BJ (cell line): Measurements from ENCODE around the gene CYP2W1. TPM values are rescaled to one million over a fixed set of nuclear protein-coding genes. Genes with fewer than 3 reads are reported as not detected.

Experiments
- CTCF ChIA-PET: fragments of 350-600 bp; formaldehyde crosslinking; extraction: SDS; loops from one replicate; lab custom pipeline; 2021; ENCODE audit warnings: antibody characterized with exemption, inconsistent platforms; lab: Yijun Ruan, JAX
- POLR2A ChIA-PET: fragments of 300-600 bp; sonication (Branson Sonifier 250); formaldehyde crosslinking; extraction: SDS; loops from one replicate; lab custom pipeline; 2021; ENCODE audit warnings: antibody characterized with exemption; lab: Charles Lee
- DNase-seq: peaks from one replicate; pipeline ENCODE4 v3.0.0-alpha.2; 2011; ENCODE audit warnings: low read depth
- H3K27me3 ChIP-seq: 2 replicates; pipeline ENCODE4 v1.6.0; 2011; ENCODE audit warnings: low read length; ENCODE audit not compliant: control insufficient read depth, insufficient read depth
- H3K36me3 ChIP-seq: 2 replicates; pipeline ENCODE4 v1.5.1; 2011; ENCODE audit warnings: low read length; ENCODE audit not compliant: control insufficient read depth, insufficient read depth
- H3K4me3 ChIP-seq: 2 replicates; pipeline ENCODE4 v1.5.1; 2011; ENCODE audit warnings: low read depth, mild to moderate bottlenecking, control low read depth, low read length
- polyA plus RNA-seq: library from polyadenylated mRNA; depleted of rRNA; stranded (reverse); fragments of >200 nt; gene quantifications from 2 replicates; pipeline ENCODE4 v1.2.3, GENCODE V29; 2011
- TF ChIP-seq, protein P1 (sequence below): IDR thresholded peaks from 2 replicates; pipeline ENCODE4 v1.5.1; 2011; ENCODE audit warnings: low read depth, mild to moderate bottlenecking, control low read depth, inconsistent platforms, low read length, moderate library complexity; ENCODE audit not compliant: insufficient read depth

CYP2W1 gene
- polyA plus RNA-seq, 1 experiment = not detected

GRCh38 chr7:981793-982510 lies 1.0 kb upstream of the CYP2W1 start:
- TF ChIP-seq, protein P1, sequence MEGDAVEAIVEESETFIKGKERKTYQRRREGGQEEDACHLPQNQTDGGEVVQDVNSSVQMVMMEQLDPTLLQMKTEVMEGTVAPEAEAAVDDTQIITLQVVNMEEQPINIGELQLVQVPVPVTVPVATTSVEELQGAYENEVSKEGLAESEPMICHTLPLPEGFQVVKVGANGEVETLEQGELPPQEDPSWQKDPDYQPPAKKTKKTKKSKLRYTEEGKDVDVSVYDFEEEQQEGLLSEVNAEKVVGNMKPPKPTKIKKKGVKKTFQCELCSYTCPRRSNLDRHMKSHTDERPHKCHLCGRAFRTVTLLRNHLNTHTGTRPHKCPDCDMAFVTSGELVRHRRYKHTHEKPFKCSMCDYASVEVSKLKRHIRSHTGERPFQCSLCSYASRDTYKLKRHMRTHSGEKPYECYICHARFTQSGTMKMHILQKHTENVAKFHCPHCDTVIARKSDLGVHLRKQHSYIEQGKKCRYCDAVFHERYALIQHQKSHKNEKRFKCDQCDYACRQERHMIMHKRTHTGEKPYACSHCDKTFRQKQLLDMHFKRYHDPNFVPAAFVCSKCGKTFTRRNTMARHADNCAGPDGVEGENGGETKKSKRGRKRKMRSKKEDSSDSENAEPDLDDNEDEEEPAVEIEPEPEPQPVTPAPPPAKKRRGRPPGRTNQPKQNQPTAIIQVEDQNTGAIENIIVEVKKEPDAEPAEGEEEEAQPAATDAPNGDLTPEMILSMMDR = no peak
- no peak for DNase-seq
- Histone ChIP-seq H3K27me3 (0 out of 2 replicates have a peak, but pooled peaks cover 2% of the 10 kb centered on the region), H3K4me3 (no peak overlapping the region), H3K36me3 (no peaks in the 10 kb centered on the region)
- ChIA-PET CTCF (interaction anchor here (1.1 to 3.5 kb wide), 5 partner anchors 10 to 201 kb away, joined by 3 to 30 read pairs (median 4); no protein-coding TSS in a partner anchor), POLR2A (no interaction called here)

- H3K27me3 ChIP-seq = 0 out of 2 replicates have a peak, but pooled peaks cover 2% of the 10 kb centered on the region
- POLR2A ChIA-PET = no interaction called here
- TF ChIP-seq, protein P1 = no peak
- no peak for DNase-seq
- no peaks in the 10 kb centered on the region for H3K36me3 ChIP-seq
- CTCF ChIA-PET = interaction anchor here (1.4 to 3.5 kb wide), 4 partner anchors 10 to 195 kb away, joined by 3 to 30 read pairs (median 6); no protein-coding TSS in a partner anchor
- no peak overlapping the region for H3K4me3 ChIP-seq
Observed at GRCh38 chr7:982511-983003, 424 bp upstream of the CYP2W1 start.

GRCh38 chr7:983616-984071 lies 663 bp downstream of the CYP2W1 start:
- ChIA-PET POLR2A (no interaction called here), CTCF (interaction anchor here (3.5 kb wide), 1 partner anchor 9 kb away, joined by 30 read pairs; no protein-coding TSS in a partner anchor)
- TF ChIP-seq, protein P1 = no peak
- Histone ChIP-seq H3K36me3 (no peaks in the 10 kb centered on the region), H3K27me3 (0 out of 2 replicates have a peak, but pooled peaks cover 2% of the 10 kb centered on the region), H3K4me3 (no peak overlapping the region)
- no peak for DNase-seq

GRCh38 chr7:984361-985126 lies 1.6 kb downstream of the CYP2W1 start:
- 0 out of 2 replicates have a peak, but pooled peaks cover 2% of the 10 kb centered on the region for H3K27me3 ChIP-seq
- TF ChIP-seq, protein P1 = no peak
- ChIA-PET CTCF (interaction anchor here (1.6 to 2.6 kb wide), 2 partner anchors 9 to 82 kb away, joined by 11 to 15 read pairs; no protein-coding TSS in a partner anchor), POLR2A (no interaction called here)
- no peak for DNase-seq
- H3K4me3 ChIP-seq = no peak overlapping the region
- H3K36me3 ChIP-seq = no peaks in the 10 kb centered on the region

GRCh38 chr7:985127-985416 lies 2.1 kb downstream of the CYP2W1 start:
- Histone ChIP-seq H3K4me3 (no peak overlapping the region), H3K27me3 (0 out of 2 replicates have a peak, but pooled peaks cover 2% of the 10 kb centered on the region), H3K36me3 (no peaks in the 10 kb centered on the region)
- DNase-seq = no peak
- ChIA-PET CTCF (interaction anchor here (1.6 to 2.6 kb wide), 2 partner anchors 8 to 81 kb away, joined by 11 to 15 read pairs; no protein-coding TSS in a partner anchor), POLR2A (no interaction called here)
- TF ChIP-seq, protein P1 = no peak
